Sigmoid colon (tissue), 7 donors: Measurements from ENCODE around the gene HOOK2. TPM values are rescaled to one million over a fixed set of nuclear protein-coding genes. Genes with fewer than 3 reads are reported as not detected.

Experiments used
- DNase-seq: peaks from one replicate; pipeline ENCODE4 v3.0.0-alpha.2; 2019
- H3K27ac ChIP-seq, 4 donors: fragments of 200-600 bp; sonication (generic); one replicate each; pipeline ENCODE4 v1.5.1; 2016 to 2019; ENCODE audit warnings: mild to moderate bottlenecking in 1 of 4
- H3K27me3 ChIP-seq, 3 donors: fragments of 200-600 bp; sonication (generic); one replicate each; pipeline ENCODE4 v1.5.1; 2019; ENCODE audit warnings: mild to moderate bottlenecking in 1 of 3
- H3K36me3 ChIP-seq, 4 donors: fragments of 200-600 bp; sonication (generic); one replicate each; pipeline ENCODE4 v1.5.1; 2016 to 2019
- H3K4me1 ChIP-seq, 4 donors: fragments of 200-600 bp; sonication (generic); one replicate each; pipeline ENCODE4 v1.5.1; 2017 to 2019
- H3K4me3 ChIP-seq, 4 donors: fragments of 200-600 bp; sonication (generic); one replicate each; pipeline ENCODE4 v1.5.1; 2017 to 2019; ENCODE audit warnings: mild to moderate bottlenecking in 2 of 4, moderate library complexity in 1 of 4
- H3K9me3 ChIP-seq, 4 donors: fragments of 200-600 bp in 3 of 4; sonication (generic) in 3 of 4; one replicate each; pipeline versions ENCODE4 v1.5.1 to v1.6.1; 2013 to 2019
- EP300 ChIP-seq, 4 donors: sonication (generic); formaldehyde crosslinking; IDR thresholded peaks; one replicate each; pipeline ENCODE4 v1.6.1; 2017; ENCODE audit warnings: antibody characterized with exemption in 4 of 4
- POLR2A ChIP-seq, 2 donors: fragments of 450-650 bp; IDR thresholded peaks; one replicate each; pipeline ENCODE4 v1.6.1; 2016; ENCODE audit warnings: antibody characterized with exemption in 2 of 2, mild to moderate bottlenecking in 2 of 2, moderate library complexity in 2 of 2
- POLR2AphosphoS5 ChIP-seq, 4 donors: sonication (generic); formaldehyde crosslinking; IDR thresholded peaks; one replicate each; pipeline ENCODE4 v1.6.1; 2017; ENCODE audit warnings: antibody characterized with exemption in 4 of 4
- WGBS, 2 donors: extraction: QIAGEN DNeasy Blood & Tissue Kit; methylation state at CpG; one replicate each; pipeline ENCODE4 v1.1.7; 2013; 5-methylcytosine and 5-hydroxymethylcytosine counted together
- intact Hi-C: fragments of 100-400 bp; cut with DNase I; formaldehyde crosslinking; loops from one replicate; pipeline ENCODE4 v1.15.1; 2023
- polyA plus RNA-seq, 3 donors: library from polyadenylated mRNA; stranded (reverse); fragments of 200-250 nt; gene quantifications; one replicate each; pipeline ENCODE4 v1.2.3, GENCODE V29; 2013
- total RNA-seq, 4 donors: library from RNA; depleted of rRNA; stranded (reverse); fragments of >200 nt; gene quantifications; one replicate each; pipeline ENCODE4 v1.1.0, GENCODE V29; 2016
- TF ChIP-seq, protein P1 (sequence below), 4 experiments: fragments of 450-650 bp in 3 of 4; fragments of 200-600 bp in 1 of 4; IDR thresholded peaks; one replicate each; pipeline ENCODE4 v1.5.1; 2016 to 2019; ENCODE audit warnings: antibody characterized with exemption in 4 of 4, mild to moderate bottlenecking in 3 of 4, moderate library complexity in 2 of 4
- donor health status: healthy with polysubstance abuse.
- donor health status: Bipolar disorder and iron deficiency.
- donor health status: healthy.

Gene HOOK2
- total and polyA plus RNA-seq, 7 donors: 10.2 to 80.4 (median 36.0) TPM

DNA sequence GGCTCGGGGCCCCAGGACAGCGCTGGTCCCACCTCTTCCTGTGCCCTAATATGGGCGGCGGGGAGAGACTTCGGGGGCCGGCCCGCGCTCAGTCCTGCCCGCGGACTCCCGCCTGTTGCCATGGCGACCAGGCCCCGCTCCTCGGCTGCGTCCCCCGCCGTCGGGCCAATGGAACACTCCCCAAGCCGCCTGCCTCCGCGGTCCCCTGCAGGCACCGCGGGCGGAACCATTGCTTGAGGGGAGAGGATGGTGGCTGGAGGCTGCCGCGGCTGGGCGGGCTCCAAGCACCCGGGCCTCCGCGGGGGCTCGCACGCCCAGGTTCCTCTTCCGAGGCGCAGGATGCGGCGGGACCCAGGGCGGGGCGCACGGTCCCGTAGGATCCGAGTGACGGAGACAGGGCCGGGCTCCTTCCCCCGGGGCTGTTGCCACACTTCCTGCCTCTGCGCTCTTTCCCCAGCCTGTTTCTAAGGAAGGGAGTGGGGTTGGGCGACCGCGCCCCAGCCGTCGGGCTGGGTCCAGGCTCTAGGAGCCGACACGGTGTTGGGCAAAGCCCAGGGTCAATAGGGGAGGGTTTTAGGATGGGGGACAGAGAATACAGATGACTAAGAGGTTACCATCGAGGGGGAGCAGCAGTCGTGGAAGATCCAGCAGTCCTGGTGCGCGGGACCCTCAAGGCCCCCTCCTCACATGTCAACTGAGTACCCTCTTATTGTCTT lies 14.7 kb upstream of the HOOK2 start:
- TF ChIP-seq POLR2A (IDR thresholded peaks at IDR 0.05) (peak; percentile 96 to 97), EP300 (IDR thresholded peaks at IDR 0.05) (peak in 2 of 4 donors; percentile 56 to 84), POLR2AphosphoS5 (IDR thresholded peaks at IDR 0.05) (peak; percentile 95 to 99 (median 97))
- TF ChIP-seq, protein P1, sequence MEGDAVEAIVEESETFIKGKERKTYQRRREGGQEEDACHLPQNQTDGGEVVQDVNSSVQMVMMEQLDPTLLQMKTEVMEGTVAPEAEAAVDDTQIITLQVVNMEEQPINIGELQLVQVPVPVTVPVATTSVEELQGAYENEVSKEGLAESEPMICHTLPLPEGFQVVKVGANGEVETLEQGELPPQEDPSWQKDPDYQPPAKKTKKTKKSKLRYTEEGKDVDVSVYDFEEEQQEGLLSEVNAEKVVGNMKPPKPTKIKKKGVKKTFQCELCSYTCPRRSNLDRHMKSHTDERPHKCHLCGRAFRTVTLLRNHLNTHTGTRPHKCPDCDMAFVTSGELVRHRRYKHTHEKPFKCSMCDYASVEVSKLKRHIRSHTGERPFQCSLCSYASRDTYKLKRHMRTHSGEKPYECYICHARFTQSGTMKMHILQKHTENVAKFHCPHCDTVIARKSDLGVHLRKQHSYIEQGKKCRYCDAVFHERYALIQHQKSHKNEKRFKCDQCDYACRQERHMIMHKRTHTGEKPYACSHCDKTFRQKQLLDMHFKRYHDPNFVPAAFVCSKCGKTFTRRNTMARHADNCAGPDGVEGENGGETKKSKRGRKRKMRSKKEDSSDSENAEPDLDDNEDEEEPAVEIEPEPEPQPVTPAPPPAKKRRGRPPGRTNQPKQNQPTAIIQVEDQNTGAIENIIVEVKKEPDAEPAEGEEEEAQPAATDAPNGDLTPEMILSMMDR (IDR thresholded peaks at IDR 0.05): no peak
- Histone ChIP-seq H3K27ac (peak overlapping the region; percentile 97 to 100 (median 98)), H3K27me3 (no peaks in the 10 kb centered on the region), H3K9me3 (no peaks in the 10 kb centered on the region), H3K36me3 (no peaks in the 10 kb centered on the region), H3K4me3 (peak overlapping the region; percentile 72 to 99 (median 90)), H3K4me1 (peaks cover 0 to 58% (median 55%) of the 10 kb centered on the region in 4 donors)
- intact Hi-C loops: loop anchor here (5.0 kb wide), 3 partner anchors 217 to 1057 kb away; partner anchors contain the start of genes IER2 and STX10
- DNase-seq: peak; percentile 99
- WGBS, 2 donors: 1% methylated on average over 56 of the region's 56 CpGs

DNA sequence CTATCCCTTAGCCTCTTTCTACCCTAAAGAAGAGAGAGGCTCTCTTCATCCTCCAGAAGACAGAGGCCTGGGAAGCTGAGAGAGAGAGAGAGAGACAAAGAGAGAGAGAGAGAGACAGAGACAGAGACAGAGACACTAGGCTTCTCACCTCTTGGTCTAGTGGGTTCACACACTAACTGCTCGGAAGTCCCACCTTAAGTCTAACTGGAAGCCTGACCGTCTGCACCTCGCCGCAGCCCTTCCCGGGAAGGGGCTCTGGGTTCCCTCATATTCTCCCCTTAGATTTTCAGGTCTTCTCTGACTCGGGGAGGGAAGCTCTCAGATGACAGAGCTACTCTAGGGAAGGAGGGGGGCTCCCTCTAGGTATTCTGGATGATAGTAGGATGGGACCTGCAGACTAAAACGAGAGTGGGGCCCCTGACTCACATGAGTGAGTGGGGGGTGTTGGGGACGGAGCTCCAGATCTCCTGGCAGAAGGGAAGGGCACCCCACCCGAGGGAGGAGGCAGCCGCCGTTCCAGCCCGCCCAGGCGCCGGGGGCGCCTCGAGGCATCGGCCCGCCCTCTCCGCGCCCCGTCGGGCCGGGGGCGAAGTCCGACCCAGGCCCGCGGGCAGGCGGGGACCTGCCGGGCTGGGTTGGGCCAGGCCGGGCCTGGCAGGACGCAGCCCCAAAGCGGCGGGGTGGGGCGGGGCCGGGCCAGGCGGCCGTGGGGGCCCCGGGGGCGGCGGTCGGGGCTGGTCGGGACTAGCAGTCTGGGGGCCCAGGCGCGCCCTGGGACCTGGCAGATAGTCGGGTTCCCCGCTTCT lies 13.9 kb upstream of the HOOK2 start:
- 1% methylated on average over 46 of the region's 46 CpGs for WGBS, 2 donors
- Histone ChIP-seq H3K36me3 (no peaks in the 10 kb centered on the region), H3K4me1 (peaks cover 0 to 55% (median 53%) of the 10 kb centered on the region in 4 donors), H3K27me3 (no peaks in the 10 kb centered on the region), H3K27ac (peak overlapping the region; percentile 97 to 100 (median 98)), H3K9me3 (no peaks in the 10 kb centered on the region), H3K4me3 (peak overlapping the region; percentile 72 to 99 (median 90))
- no peak for DNase-seq
- TF ChIP-seq, protein P1 (IDR thresholded peaks at IDR 0.05): no peak
- TF ChIP-seq POLR2AphosphoS5 (IDR thresholded peaks at IDR 0.05): peak in 2 of 4 donors; percentile 52 to 77
- intact Hi-C loops: no loop called here

DNA sequence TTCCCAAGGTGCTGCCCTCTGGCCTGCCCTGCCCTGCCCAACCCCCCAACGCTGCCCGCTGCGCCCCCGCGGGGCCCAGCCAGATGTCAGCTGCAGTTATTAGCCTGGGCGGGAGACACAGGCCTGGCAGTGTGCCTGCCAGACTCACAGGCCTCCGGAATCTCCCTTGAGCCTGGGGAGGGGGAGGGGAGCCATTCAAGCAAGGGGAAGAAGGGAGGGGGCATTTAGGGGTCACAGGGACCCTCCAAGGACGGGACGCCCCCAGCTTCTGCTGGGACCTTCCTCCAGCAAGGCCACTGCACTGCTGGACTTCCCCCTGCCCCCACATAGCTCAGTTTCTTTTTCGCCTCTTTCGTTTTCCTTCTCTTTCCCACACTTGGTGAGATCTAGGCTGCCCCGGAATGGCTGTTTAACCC lies 13.3 kb upstream of the HOOK2 start:
- TF ChIP-seq, protein P1 (IDR thresholded peaks at IDR 0.05): no peak
- peak in 3 of 4 donors; percentile 37 to 69 (median 45) for TF ChIP-seq POLR2AphosphoS5 (IDR thresholded peaks at IDR 0.05)
- peak in 1 of 2 donors; percentile 10 for TF ChIP-seq POLR2A (IDR thresholded peaks at IDR 0.05)
- intact Hi-C loops: no loop called here
- Histone ChIP-seq H3K36me3 (no peaks in the 10 kb centered on the region), H3K4me3 (peak overlapping the region; percentile 39 to 99 (median 78)), H3K27ac (peak overlapping the region; percentile 97 to 100 (median 98)), H3K4me1 (peaks cover 0 to 55% (median 53%) of the 10 kb centered on the region in 4 donors), H3K9me3 (no peaks in the 10 kb centered on the region), H3K27me3 (no peaks in the 10 kb centered on the region)
- DNase-seq: peak; percentile 94
- 1 to 9% methylated on average over 12 of the region's 12 CpGs for whole genome bisulfite sequencing, 2 donors

DNA sequence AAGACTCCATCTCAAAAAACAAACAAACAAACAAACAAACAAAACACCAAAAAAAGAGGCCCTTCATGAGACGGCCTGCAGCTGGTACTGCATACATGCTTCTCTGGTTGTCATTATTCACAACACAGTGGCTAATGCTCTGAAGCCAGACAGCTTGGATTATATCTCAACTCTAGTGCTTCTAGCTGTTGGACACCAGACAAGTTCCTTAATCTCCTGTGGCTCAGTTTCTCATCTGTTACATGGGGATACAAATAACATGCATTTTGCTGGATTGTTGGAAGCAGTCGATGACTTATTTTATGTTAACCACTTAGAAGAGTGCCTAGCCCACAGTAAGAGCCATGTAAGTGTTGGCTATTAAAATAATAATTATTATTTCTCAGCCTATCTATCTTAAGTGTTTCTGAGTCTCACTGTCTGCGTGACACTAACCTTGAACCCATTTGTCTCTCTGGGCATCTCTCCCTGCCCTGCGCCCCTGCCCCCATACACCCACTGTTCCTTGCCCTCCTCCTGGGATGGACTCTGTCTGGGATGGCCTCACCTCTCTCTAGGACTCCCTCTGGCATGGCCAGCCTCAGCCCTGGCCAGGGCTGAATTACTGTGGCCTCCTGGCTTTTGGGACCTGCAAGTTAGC lies 12.8 kb upstream of the HOOK2 start:
- peak overlapping the region in 3 of 4 donors; percentile 72 to 99 (median 84) for H3K4me3 ChIP-seq
- intact Hi-C loops: no loop called here
- 25 to 51% methylated on average over 4 of the region's 4 CpGs for WGBS, 2 donors
- no peaks in the 10 kb centered on the region for H3K36me3 ChIP-seq
- H3K4me1 ChIP-seq: peaks cover 0 to 59% (median 57%) of the 10 kb centered on the region in 4 donors
- no peak for DNase-seq
- no peaks in the 10 kb centered on the region for H3K27me3 ChIP-seq
- TF ChIP-seq POLR2AphosphoS5 (IDR thresholded peaks at IDR 0.05) (no peak), EP300 (IDR thresholded peaks at IDR 0.05) (no peak), POLR2A (IDR thresholded peaks at IDR 0.05) (no peak)
- TF ChIP-seq, protein P1 (IDR thresholded peaks at IDR 0.05): no peak
- peak overlapping the region; percentile 97 to 100 (median 98) for H3K27ac ChIP-seq
- H3K9me3 ChIP-seq: no peaks in the 10 kb centered on the region
